ENCODE measurements around the gene CNST.
A peak's percentile ranks its signal among the peaks of the same experiment; 100 is the strongest.
"Not testable (repeated sequence)": the region's sequence is repeated elsewhere in the genome, so short reads cannot be mapped to it uniquely, and the experiment has no call there.

The CNST gene

GRCh38 chr1:246587032-246587431, 20.8 kb downstream of the CNST start:
- no peak for DNase-seq

GRCh38 chr1:246587606-246588005, 21.4 kb downstream of the CNST start:
- DNase-seq, result no peak

GRCh38 chr1:246588159-246588721, 22.0 kb downstream of the CNST start:
- no peak for DNase-seq

GRCh38 chr1:246589919-246590318, 23.7 kb downstream of the CNST start:
- DNase-seq, result not testable (repeated sequence)

- DNase-seq, result no peak
Observed at GRCh38 chr1:246591047-246591446, 24.8 kb downstream of the CNST start.

GRCh38 chr1:246591504-246591903, 25.2 kb downstream of the CNST start:
- DNase-seq, result no peak

GRCh38 chr1:246591958-246592357, 25.7 kb downstream of the CNST start:
- DNase-seq, result no peak

GRCh38 chr1:246592695-246593094, 26.4 kb downstream of the CNST start:
- no peak for DNase-seq

- DNase-seq, result no peak
Observed at GRCh38 chr1:246595146-246595545, 28.9 kb downstream of the CNST start.

GRCh38 chr1:246597340-246597739, 31.1 kb downstream of the CNST start:
- peak; percentile 14 for DNase-seq

- DNase-seq, result no peak
Observed at GRCh38 chr1:246597971-246598370, 31.7 kb downstream of the CNST start.

GRCh38 chr1:246599315-246599714, 33.1 kb downstream of the CNST start:
- DNase-seq, result no peak

GRCh38 chr1:246600579-246600978, 34.3 kb downstream of the CNST start:
- no peak for DNase-seq

- DNase-seq, result no peak
Observed at GRCh38 chr1:246602194-246602593, 35.9 kb downstream of the CNST start.

GRCh38 chr1:246605231-246605630, 39.0 kb downstream of the CNST start:
- DNase-seq, result not testable (repeated sequence)

GRCh38 chr1:246607462-246607861, 41.2 kb downstream of the CNST start:
- no peak for DNase-seq

- DNase-seq, result no peak
Observed at GRCh38 chr1:246608616-246609376, 42.5 kb downstream of the CNST start.

- no peak for DNase-seq
Observed at GRCh38 chr1:246609632-246610031, 43.4 kb downstream of the CNST start.

GRCh38 chr1:246613096-246613758, 47.0 kb downstream of the CNST start:
- no peak for DNase-seq

GRCh38 chr1:246617156-246617555, 50.9 kb downstream of the CNST start:
- DNase-seq, result no peak

- DNase-seq, result no peak
Observed at GRCh38 chr1:246617768-246618167, 51.5 kb downstream of the CNST start.

- no peak for DNase-seq
Observed at GRCh38 chr1:246618240-246618808, 52.1 kb downstream of the CNST start.

GRCh38 chr1:246622035-246622652, 55.9 kb downstream of the CNST start:
- DNase-seq, result no peak

Data from COR-L47 (cell line).